OCI-LY3 (cell line): ENCODE results near the gene CDR2L.
"Not testable (repeated sequence)": the region's sequence is repeated elsewhere in the genome, so short reads cannot be mapped to it uniquely, and the experiment has no call there.

Source experiments
- H2AFZ ChIP-seq: fragments of 200-600, 300-600 bp; shearing (Covaris generic); 2 replicates; pipeline ENCODE4 v1.6.0; 2014; ENCODE audit warnings: antibody characterized with exemption, low read depth, low read length
- H3K27ac ChIP-seq: fragments of 200-600, 300-600 bp; sonication (generic); 2 replicates; pipeline ENCODE4 v1.5.1; 2014; ENCODE audit warnings: mild to moderate bottlenecking, low read length, moderate library complexity, mixed read lengths
- H3K27me3 ChIP-seq: fragments of 200-600, 300-600 bp; sonication (generic); 2 replicates; pipeline ENCODE4 v1.6.1; 2014; ENCODE audit warnings: low read depth, low read length, mixed read lengths
- H3K36me3 ChIP-seq: fragments of 200-600, 300-600 bp; sonication (generic); replicated peaks from 2 replicates; pipeline ENCODE3; 2014; ENCODE audit warnings: low read depth, low read length, mixed read lengths
- H3K4me1 ChIP-seq: fragments of 300-600, 200-600 bp; sonication (generic); 2 replicates; pipeline ENCODE4 v1.6.1; 2014; ENCODE audit warnings: low read length, mixed read lengths
- H3K4me2 ChIP-seq: fragments of 200-600, 300-600 bp; sonication (generic); 2 replicates; pipeline ENCODE4 v1.6.1; 2014; ENCODE audit warnings: low read length, mixed read lengths
- H3K4me3 ChIP-seq: fragments of 300-600, 200-600 bp; sonication (generic); 2 replicates; pipeline ENCODE4 v1.5.1; 2014; ENCODE audit warnings: antibody characterized with exemption, mild to moderate bottlenecking, low read length, moderate library complexity
- H3K79me2 ChIP-seq: fragments of 300-600, 200-600 bp; shearing (Covaris generic); 2 replicates; pipeline ENCODE4 v1.6.1; 2014; ENCODE audit warnings: mild to moderate bottlenecking, low read length, mixed read lengths
- H3K9ac ChIP-seq: fragments of 300-600, 200-600 bp; shearing (Covaris generic); 2 replicates; pipeline ENCODE4 v1.6.0; 2014; ENCODE audit warnings: mild to moderate bottlenecking, low read length, moderate library complexity
- H3K9me3 ChIP-seq: fragments of 200-600, 300-600 bp; shearing (Covaris generic); 2 replicates; pipeline ENCODE4 v1.6.1; 2014; ENCODE audit warnings: low read length, mixed read lengths; ENCODE audit not compliant: insufficient read depth
- H4K20me1 ChIP-seq: fragments of 200-600, 300-600 bp; sonication (generic); 2 replicates; pipeline ENCODE4 v1.6.1; 2016; ENCODE audit warnings: low read length, mixed read lengths; ENCODE audit not compliant: insufficient read depth
- EZH2phosphoT487 ChIP-seq: fragments of 200-600 bp; shearing (Covaris generic); IDR thresholded peaks from 2 replicates; pipeline ENCODE4 v1.6.1; 2018; ENCODE audit warnings: antibody characterized with exemption, mixed run types, low read depth
- TF ChIP-seq, protein P1 (sequence below): fragments of 200-600, 300-600 bp; sonication (generic); IDR thresholded peaks from 2 replicates; pipeline ENCODE4 v1.5.1; 2014; ENCODE audit warnings: antibody characterized with exemption, low read length, low read depth

The CDR2L gene

DNA sequence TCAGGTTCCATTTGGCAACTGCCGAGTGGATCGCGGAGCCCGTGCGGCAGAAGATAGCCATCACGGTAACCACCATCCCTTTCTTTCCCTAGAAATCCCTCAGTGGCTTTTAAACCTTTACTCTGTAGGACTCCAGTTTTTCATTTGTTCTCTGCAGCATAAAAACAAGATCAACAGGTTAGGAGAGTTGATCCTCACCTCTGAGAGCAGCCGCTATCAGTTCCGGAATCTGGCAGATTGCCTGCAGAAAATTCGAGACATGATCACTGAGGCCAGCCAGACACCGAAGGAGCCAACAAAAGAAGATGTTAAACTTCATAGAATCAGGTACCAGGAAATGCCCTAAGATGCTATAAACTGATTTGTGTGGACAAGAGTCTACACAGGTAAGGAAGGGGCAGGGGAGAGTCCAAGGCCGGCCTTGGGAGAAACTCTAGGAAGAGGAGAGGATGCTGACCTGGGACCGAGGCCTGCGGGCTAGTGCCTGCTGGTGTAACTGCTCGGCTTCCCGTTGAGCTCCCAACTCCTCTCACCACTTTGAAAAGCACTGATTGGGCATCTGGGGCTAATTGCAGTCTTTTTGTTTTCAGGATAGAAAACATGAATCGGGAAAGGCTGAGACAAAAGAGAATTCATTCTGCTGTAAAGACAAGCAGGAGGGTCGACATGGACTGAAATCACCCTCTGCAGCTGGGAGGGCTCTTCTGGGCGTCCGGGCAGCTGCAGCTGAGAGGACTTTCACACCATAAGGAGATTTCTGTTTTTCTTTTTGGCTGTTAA is 33.1 kb downstream of the CDR2L start:
- H3K9me3 ChIP-seq = no peaks in the 10 kb centered on the region
- H3K27ac ChIP-seq = no peak overlapping the region
- peaks cover 6% of the 10 kb centered on the region; the same call in 1 of the 2 replicates for H3K79me2 ChIP-seq
- H2AFZ ChIP-seq = no peak overlapping the region
- H4K20me1 ChIP-seq = no peaks in the 10 kb centered on the region
- H3K4me2 ChIP-seq = no peak overlapping the region
- H3K9ac ChIP-seq = no peak overlapping the region
- no peak for TF ChIP-seq EZH2phosphoT487
- TF ChIP-seq, protein P1, sequence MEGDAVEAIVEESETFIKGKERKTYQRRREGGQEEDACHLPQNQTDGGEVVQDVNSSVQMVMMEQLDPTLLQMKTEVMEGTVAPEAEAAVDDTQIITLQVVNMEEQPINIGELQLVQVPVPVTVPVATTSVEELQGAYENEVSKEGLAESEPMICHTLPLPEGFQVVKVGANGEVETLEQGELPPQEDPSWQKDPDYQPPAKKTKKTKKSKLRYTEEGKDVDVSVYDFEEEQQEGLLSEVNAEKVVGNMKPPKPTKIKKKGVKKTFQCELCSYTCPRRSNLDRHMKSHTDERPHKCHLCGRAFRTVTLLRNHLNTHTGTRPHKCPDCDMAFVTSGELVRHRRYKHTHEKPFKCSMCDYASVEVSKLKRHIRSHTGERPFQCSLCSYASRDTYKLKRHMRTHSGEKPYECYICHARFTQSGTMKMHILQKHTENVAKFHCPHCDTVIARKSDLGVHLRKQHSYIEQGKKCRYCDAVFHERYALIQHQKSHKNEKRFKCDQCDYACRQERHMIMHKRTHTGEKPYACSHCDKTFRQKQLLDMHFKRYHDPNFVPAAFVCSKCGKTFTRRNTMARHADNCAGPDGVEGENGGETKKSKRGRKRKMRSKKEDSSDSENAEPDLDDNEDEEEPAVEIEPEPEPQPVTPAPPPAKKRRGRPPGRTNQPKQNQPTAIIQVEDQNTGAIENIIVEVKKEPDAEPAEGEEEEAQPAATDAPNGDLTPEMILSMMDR = no peak
- H3K36me3 ChIP-seq = peaks cover 38% of the 10 kb centered on the region
- H3K4me3 ChIP-seq = no peak overlapping the region
- H3K4me1 ChIP-seq = no peaks in the 10 kb centered on the region
- no peaks in the 10 kb centered on the region for H3K27me3 ChIP-seq

DNA sequence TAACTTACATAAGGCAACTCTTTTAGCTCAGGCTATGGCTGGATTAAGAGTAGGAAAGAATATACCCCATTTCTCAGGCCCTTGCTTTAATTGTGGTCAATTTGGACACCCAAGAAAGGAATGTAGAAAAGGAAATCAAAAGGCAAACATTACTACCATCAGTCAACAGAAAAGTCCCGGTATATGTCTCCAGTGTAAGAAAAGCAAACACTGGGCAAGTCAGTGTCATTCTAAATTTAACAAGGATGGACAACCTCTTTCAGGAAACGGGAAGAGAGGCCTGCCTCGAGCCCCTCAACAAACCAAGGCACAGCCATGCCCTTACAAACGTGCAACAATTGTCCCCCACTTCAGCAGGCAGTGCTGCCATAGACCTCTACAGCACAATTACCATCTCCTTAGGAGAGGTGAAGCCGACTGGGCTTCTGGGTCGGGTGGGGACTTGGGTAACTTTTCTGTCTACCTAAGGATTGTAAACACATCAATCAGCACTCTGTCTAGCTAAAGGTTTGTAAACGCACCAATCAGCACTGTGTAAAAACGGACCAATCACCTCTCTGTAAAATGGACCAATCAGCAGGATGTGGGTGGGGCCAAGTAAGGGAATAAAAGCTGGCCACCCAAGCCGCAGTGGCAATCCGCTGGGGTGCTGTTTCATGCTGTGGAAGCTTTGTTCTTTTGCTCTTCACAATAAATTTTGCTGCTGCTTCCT is 37.4 kb downstream of the CDR2L start:
- no peak overlapping the region for H3K27ac ChIP-seq
- peaks cover 19% of the 10 kb centered on the region for H3K36me3 ChIP-seq
- no peaks in the 10 kb centered on the region for H3K9me3 ChIP-seq
- no peaks in the 10 kb centered on the region for H4K20me1 ChIP-seq
- no peak overlapping the region for H3K4me3 ChIP-seq
- H2AFZ ChIP-seq = no peak overlapping the region
- H3K79me2 ChIP-seq = no peaks in the 10 kb centered on the region
- H3K4me1 ChIP-seq = no peaks in the 10 kb centered on the region
- no peaks in the 10 kb centered on the region for H3K27me3 ChIP-seq
- TF ChIP-seq, protein P1 = no peak
- TF ChIP-seq EZH2phosphoT487 = no peak
- no peak overlapping the region for H3K4me2 ChIP-seq
- H3K9ac ChIP-seq = no peak overlapping the region

DNA sequence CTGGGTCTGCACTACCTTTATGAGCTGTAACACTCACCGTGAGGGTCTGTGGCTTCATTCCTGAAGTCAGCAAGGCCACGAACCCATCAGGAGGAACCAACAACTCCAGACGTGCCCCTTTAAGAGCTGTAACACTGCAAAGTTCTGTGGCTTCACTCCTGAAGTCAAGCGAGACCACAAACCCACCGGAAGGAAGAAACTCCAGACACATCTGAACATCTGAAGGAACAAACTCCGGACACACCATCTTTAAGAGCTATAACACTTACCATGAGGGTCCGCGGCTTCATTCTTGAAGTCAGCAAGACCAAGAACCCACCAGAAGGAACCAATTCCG is 37.9 kb downstream of the CDR2L start:
- not testable (repeated sequence) for H3K9ac ChIP-seq, H3K27ac ChIP-seq, H3K4me1 ChIP-seq, H3K27me3 ChIP-seq, H3K9me3 ChIP-seq, H3K79me2 ChIP-seq, H3K4me2 ChIP-seq, H4K20me1 ChIP-seq, H3K4me3 ChIP-seq, H2AFZ ChIP-seq
- peaks cover 18% of the 10 kb centered on the region for H3K36me3 ChIP-seq

DNA sequence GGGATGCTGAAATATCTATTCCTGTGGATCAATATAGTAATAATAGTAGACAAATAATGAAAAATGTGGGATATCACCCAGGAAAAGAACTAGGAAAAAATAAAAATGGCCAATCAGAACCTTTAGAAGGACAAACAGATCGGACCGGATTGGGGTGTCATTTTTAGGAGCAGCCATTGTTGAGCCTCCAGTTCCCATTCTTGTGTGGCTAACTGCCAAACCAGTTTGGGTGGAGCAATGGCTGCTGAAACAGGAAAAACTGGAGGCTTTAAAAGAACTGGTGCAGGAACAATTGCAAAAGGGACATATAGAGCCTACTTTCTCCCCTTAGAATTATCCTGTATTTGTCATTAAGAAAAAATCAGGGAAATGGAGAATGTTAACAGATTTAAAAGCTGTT is 39.2 kb downstream of the CDR2L start:
- not testable (repeated sequence) for H3K36me3 ChIP-seq, H3K79me2 ChIP-seq, H3K27me3 ChIP-seq, H3K4me3 ChIP-seq, H3K27ac ChIP-seq, H3K4me1 ChIP-seq, H3K4me2 ChIP-seq, H2AFZ ChIP-seq, H3K9me3 ChIP-seq, H4K20me1 ChIP-seq, H3K9ac ChIP-seq

DNA sequence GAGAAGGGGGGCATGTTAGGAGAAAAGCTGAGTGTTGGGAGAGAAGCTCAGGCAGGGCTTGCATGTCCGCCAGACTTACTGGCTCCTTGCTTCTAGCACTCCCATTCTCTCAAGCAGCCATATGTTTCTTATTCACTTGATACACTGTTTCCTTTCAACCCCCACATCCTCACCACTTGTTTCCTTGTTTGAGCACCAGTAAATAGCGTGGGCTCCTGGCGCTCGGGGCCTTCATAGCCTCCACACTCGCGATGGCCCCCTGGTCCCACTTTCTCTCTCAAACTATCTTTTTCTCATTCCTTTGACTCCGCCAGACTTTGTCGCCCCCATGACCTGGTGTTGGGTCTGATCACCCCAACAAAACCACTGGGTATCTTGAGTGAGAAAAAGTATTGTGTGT is 42.7 kb downstream of the CDR2L start:
- no peak overlapping the region for H3K9ac ChIP-seq
- no peak overlapping the region for H3K4me3 ChIP-seq
- no peaks in the 10 kb centered on the region for H3K36me3 ChIP-seq
- H3K9me3 ChIP-seq = peaks cover 4% of the 10 kb centered on the region; the same call in 1 of the 2 replicates
- H2AFZ ChIP-seq = no peak overlapping the region
- H3K4me1 ChIP-seq = peaks cover 4% of the 10 kb centered on the region
- H4K20me1 ChIP-seq = no peaks in the 10 kb centered on the region
- H3K27ac ChIP-seq = no peak overlapping the region
- H3K27me3 ChIP-seq = no peaks in the 10 kb centered on the region
- no peak overlapping the region for H3K4me2 ChIP-seq
- H3K79me2 ChIP-seq = no peaks in the 10 kb centered on the region
- TF ChIP-seq EZH2phosphoT487 = no peak
- TF ChIP-seq, protein P1 = no peak
